GM12872 (cell line): ENCODE data around the gene ZNF304.

Experiments
- TF ChIP-seq, protein P1 (sequence below): IDR thresholded peaks from 3 replicates; pipeline ENCODE4 v1.5.1; 2011; ENCODE audit warnings: low read depth, mild to moderate bottlenecking, low read length, moderate library complexity; ENCODE audit not compliant: insufficient read depth

The ZNF304 gene

DNA sequence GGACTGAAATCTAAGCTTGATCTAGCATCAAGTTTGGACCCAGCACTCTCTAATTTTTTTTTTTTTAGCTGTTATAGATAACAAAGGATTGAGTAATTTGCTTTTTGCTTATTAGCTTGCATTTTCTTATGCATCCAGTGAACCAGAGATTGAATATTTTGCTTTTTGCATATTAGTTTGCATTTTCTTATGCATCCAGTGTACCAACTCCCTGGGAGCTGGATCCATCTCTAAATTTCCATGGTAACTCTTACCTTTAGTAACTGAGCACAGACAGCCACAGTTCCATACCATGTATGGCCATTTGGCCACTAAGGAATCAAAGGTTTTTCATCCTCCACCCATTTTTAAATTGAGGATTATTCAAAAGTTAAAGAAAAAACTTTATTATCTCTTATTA is 29.9 kb downstream of the ZNF304 start:
- TF ChIP-seq, protein P1, sequence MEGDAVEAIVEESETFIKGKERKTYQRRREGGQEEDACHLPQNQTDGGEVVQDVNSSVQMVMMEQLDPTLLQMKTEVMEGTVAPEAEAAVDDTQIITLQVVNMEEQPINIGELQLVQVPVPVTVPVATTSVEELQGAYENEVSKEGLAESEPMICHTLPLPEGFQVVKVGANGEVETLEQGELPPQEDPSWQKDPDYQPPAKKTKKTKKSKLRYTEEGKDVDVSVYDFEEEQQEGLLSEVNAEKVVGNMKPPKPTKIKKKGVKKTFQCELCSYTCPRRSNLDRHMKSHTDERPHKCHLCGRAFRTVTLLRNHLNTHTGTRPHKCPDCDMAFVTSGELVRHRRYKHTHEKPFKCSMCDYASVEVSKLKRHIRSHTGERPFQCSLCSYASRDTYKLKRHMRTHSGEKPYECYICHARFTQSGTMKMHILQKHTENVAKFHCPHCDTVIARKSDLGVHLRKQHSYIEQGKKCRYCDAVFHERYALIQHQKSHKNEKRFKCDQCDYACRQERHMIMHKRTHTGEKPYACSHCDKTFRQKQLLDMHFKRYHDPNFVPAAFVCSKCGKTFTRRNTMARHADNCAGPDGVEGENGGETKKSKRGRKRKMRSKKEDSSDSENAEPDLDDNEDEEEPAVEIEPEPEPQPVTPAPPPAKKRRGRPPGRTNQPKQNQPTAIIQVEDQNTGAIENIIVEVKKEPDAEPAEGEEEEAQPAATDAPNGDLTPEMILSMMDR = no peak

DNA sequence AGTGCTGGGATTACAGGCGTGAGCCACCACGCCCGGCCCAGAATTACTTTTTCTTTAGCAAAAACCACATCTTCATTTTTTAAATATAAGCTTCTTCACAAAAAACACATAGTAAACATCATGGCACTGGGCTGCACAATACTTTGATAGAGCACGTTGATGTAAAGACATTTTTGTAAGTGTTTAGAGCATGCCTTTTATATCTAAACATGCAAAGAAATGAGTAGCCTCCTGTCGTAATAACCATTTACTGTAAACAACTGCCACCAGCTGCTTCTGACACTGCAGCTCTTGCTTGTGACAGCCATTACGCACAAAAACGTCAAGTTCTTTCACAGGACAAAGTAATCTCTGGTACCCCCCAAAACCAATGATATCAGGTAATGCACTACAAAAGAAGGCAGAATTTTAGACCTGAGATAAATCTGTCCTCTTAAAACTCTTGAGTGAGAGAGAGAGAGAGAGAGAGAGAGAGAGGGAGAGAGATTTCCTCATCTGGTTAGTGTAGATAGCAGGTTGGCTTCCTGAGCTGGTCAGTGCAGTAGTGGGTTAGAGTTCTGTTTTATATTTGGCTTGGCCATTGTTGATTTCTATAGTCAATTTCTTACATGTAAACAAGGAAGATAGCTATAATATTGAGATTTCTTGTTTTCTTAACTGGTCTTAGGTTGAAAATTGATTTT is 31.9 kb downstream of the ZNF304 start:
- TF ChIP-seq, protein P1 = no peak

DNA sequence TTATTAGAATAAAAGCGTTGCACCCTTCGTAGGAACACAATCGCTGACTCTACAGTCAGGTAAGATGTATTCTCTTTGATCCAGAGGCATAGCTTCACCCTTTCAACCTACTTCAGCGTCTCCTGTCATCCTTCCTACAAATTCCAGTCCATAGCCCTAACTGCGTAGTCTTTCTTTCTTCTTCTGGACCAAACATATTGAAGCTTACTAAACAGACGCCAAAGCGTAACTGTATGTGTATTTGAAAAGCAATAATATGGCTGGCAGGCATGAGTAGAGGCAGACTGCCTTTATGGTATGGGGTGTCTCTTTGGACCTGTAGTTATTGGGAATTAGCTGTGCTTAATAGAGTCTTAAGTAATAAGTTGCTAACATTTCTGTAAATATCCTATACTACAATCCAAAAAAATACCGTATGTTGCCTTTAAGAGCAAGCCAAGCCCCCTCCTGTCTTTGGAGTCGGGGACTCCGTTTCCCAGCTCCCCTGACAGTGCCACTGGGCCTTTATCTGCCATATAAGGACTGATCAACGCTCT is 38.2 kb downstream of the ZNF304 start:
- TF ChIP-seq, protein P1 = no peak

- TF ChIP-seq, protein P1 = peak; percentile 18; the same call in 1 of the 3 replicates
Observed at GRCh38 chr19:57389730-57390598, 38.9 kb downstream of the ZNF304 start, which contains the start of gene ZNF548. ZNF548 (plus strand) TSS chr19:57389854; CDS start chr19:57390100, 246 bp downstream.

GRCh38 chr19:57395710-57396109 is 44.6 kb downstream of the ZNF304 start:
- TF ChIP-seq, protein P1 = no peak

DNA sequence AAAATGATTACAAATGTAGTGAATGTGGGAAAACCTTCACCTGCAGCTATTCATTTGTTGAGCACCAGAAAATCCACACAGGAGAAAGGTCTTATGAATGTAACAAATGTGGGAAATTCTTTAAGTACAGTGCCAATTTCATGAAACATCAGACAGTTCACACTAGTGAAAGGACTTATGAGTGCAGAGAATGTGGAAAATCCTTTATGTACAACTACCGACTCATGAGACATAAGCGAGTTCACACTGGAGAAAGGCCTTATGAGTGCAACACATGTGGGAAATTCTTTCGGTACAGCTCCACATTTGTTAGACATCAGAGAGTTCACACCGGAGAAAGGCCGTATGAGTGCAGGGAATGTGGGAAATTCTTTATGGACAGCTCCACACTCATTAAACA is 47.8 kb downstream of the ZNF304 start:
- TF ChIP-seq, protein P1 = no peak

DNA sequence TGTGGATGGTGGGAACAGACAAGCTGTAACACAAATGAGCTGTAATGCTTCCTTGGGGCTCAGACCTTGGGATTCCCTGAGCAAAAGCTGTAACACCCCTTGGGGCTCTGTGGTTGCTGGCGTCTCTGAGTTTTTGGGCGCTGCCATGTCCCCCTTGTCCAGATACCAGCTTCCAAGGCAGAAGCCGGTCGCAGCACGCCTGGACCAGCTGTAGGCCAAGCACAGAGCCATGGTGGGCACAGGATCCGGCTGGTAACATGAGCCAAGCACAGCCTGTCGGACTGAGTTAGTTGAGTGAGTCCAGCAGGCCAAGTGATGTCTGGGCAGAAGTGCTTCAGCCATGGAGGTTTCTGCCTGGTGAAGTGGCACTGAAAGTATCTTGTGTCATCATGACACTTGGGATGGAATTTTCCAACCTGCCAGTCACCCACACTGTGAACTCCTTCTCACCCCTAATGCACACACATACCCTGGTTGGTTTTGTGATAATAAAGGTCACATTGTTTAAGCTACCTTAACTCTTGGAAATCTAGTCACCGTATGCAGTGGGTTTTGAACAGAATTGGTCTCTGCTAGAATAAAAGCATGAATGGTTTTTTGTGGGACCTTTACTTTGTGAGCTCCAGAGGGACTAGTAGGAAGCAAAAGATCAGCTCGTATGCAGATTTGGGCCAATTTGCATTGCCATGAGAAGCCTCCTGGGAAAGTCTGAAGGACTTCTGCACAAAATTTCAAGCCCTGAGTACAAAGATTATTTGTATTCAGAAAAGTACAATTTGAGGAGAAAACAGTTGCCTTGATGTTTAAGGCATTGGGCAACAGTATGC is 52.9 kb downstream of the ZNF304 start:
- TF ChIP-seq, protein P1 = no peak
